NB4 (cell line): ENCODE measurements around the gene PCGF3.

Experiments used
- CTCF ChIP-seq: IDR thresholded peaks from one replicate; pipeline ENCODE4 v1.5.1; 2012; ENCODE audit warnings: low read depth, low read length
- POLR2A ChIP-seq: IDR thresholded peaks from 2 replicates; pipeline ENCODE4 v1.6.1; 2011; ENCODE audit warnings: mild to moderate bottlenecking; ENCODE audit not compliant: insufficient read length; ENCODE audit errors: extremely low read depth

DNA sequence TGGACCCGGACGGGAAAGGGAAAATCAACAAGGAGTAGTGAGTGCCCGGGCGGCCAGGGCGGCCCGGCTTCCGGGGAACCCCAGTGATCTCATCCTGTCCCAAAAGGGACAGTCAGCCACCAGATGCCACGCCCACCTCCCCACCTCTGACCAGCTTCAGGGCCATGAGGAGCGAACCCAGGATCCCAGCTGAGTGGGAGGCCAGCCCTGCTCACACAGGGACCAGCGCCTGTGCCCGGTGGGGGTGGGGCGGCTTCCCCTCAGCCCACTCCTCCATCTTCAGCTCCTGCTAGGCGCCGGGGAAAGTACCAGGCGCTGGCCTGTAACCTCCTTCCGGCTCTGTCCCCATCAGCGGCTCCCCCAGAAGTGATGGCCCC lies 25.1 kb upstream of the PCGF3 start:
- no peak for TF ChIP-seq POLR2A
- no peak for TF ChIP-seq CTCF
